H9 (cell line): ENCODE results near the gene F12. TPM values are rescaled to one million over a fixed set of nuclear protein-coding genes. Genes with fewer than 3 reads are reported as not detected.

Source experiments
- DNase-seq: peaks from one replicate; pipeline ENCODE4 v3.0.0-alpha.2; 2017
- H2AFZ ChIP-seq: one replicate; pipeline ENCODE4 v1.6.1; 2013; ENCODE audit warnings: mild to moderate bottlenecking, low read length, control low read depth, moderate library complexity
- H2AK5ac ChIP-seq: 2 replicates; pipeline ENCODE4 v1.6.1; 2013; ENCODE audit warnings: low read length, control low read depth, mixed read lengths; ENCODE audit not compliant: insufficient read length
- H2BK120ac ChIP-seq: one replicate; pipeline ENCODE4 v1.6.1; 2013; ENCODE audit warnings: low read depth, mild to moderate bottlenecking, low read length, control low read depth, inconsistent platforms; ENCODE audit not compliant: poor library complexity, severe bottlenecking
- H2BK12ac ChIP-seq: 2 replicates; pipeline ENCODE4 v1.6.1; 2013; ENCODE audit warnings: low read length, control low read depth, mixed read lengths, low read depth; ENCODE audit not compliant: insufficient read length
- H2BK15ac ChIP-seq: 2 replicates; pipeline ENCODE4 v1.6.1; 2013; ENCODE audit warnings: low read depth, low read length, control low read depth
- H2BK20ac ChIP-seq: one replicate; pipeline ENCODE4 v1.6.1; 2013; ENCODE audit warnings: low read depth, mild to moderate bottlenecking, low read length, control low read depth, inconsistent platforms; ENCODE audit not compliant: poor library complexity, severe bottlenecking
- H2BK5ac ChIP-seq: 2 replicates; pipeline ENCODE4 v1.6.1; 2013; ENCODE audit warnings: low read length, control low read depth, mixed read lengths; ENCODE audit not compliant: insufficient read length
- H3K14ac ChIP-seq: 2 replicates; pipeline ENCODE4 v1.6.1; 2013; ENCODE audit warnings: low read length, control low read depth; ENCODE audit not compliant: insufficient read depth
- H3K18ac ChIP-seq: 2 replicates; pipeline ENCODE4 v1.6.1; 2013; ENCODE audit warnings: low read depth, mild to moderate bottlenecking, mixed read lengths, low read length, control low read depth; ENCODE audit not compliant: insufficient read length
- H3K23ac ChIP-seq: 2 replicates; pipeline ENCODE4 v1.6.1; 2013; ENCODE audit warnings: low read length, control low read depth, mixed read lengths, low read depth; ENCODE audit not compliant: insufficient read length
- H3K23me2 ChIP-seq: 2 replicates; pipeline ENCODE4 v1.6.1; 2013; ENCODE audit warnings: low read depth, mild to moderate bottlenecking, mixed read lengths, low read length, control low read depth; ENCODE audit not compliant: insufficient read length, poor library complexity, severe bottlenecking
- H3K27ac ChIP-seq: 2 replicates; pipeline ENCODE4 v1.5.1; 2013; ENCODE audit warnings: low read length, control low read depth, mixed read lengths, low read depth; ENCODE audit not compliant: insufficient read length
- H3K27me3 ChIP-seq: 2 replicates; pipeline ENCODE4 v1.6.1; 2013; ENCODE audit warnings: low read length, control low read depth, inconsistent platforms; ENCODE audit not compliant: insufficient read depth
- H3K4ac ChIP-seq: 2 replicates; pipeline ENCODE4 v1.6.1; 2013; ENCODE audit warnings: low read depth, mild to moderate bottlenecking, control low read depth, inconsistent platforms, low read length, moderate library complexity
- H3K4me1 ChIP-seq: 2 replicates; pipeline ENCODE4 v1.6.1; 2013; ENCODE audit warnings: low read length, control low read depth, inconsistent platforms; ENCODE audit not compliant: insufficient read depth
- H3K4me2 ChIP-seq: 2 replicates; pipeline ENCODE4 v1.6.1; 2013; ENCODE audit warnings: low read length, control low read depth, mixed read lengths; ENCODE audit not compliant: insufficient read length, insufficient read depth
- H3K56ac ChIP-seq: 2 replicates; pipeline ENCODE4 v1.6.1; 2013; ENCODE audit warnings: low read depth, mild to moderate bottlenecking, mixed read lengths, low read length, control low read depth; ENCODE audit not compliant: insufficient read length
- H3K79me1 ChIP-seq: 2 replicates; pipeline ENCODE4 v1.6.1; 2013; ENCODE audit warnings: low read depth, mild to moderate bottlenecking, moderate library complexity, low read length, control low read depth, inconsistent platforms; ENCODE audit not compliant: insufficient read depth, poor library complexity, severe bottlenecking
- H3K79me2 ChIP-seq: 2 replicates; pipeline ENCODE4 v1.6.1; 2013; ENCODE audit warnings: low read length, control low read depth, inconsistent platforms; ENCODE audit not compliant: insufficient read depth
- H3K9ac ChIP-seq: 2 replicates; pipeline ENCODE4 v1.6.1; 2013; ENCODE audit warnings: low read length, control low read depth, mixed read lengths; ENCODE audit not compliant: insufficient read length; ENCODE audit errors: extremely low read depth
- H3K9me3 ChIP-seq: one replicate; pipeline ENCODE4 v1.6.1; 2013; ENCODE audit warnings: low read depth, low read length, inconsistent platforms; ENCODE audit not compliant: control insufficient read depth
- H3T11ph ChIP-seq: one replicate; pipeline ENCODE4 v1.6.1; 2013; ENCODE audit warnings: mild to moderate bottlenecking, low read length, control low read depth, inconsistent platforms
- H4K20me1 ChIP-seq: one replicate; pipeline ENCODE4 v1.6.1; 2013; ENCODE audit not compliant: control insufficient read depth, insufficient read length, insufficient read depth
- H4K5ac ChIP-seq: 2 replicates; pipeline ENCODE4 v1.6.1; 2013; ENCODE audit warnings: low read depth, mild to moderate bottlenecking, mixed read lengths, low read length, control low read depth; ENCODE audit not compliant: insufficient read length
- H4K8ac ChIP-seq: replicated peaks from 2 replicates; pipeline ENCODE4 v1.6.1; 2013; ENCODE audit warnings: low read length, control low read depth, mixed read lengths, low read depth; ENCODE audit not compliant: insufficient read length
- H4K91ac ChIP-seq: 2 replicates; pipeline ENCODE4 v1.6.1; 2013; ENCODE audit warnings: low read depth, mild to moderate bottlenecking, moderate library complexity, mixed read lengths, low read length, control low read depth; ENCODE audit not compliant: insufficient read length
- H3K27ac Mint-ChIP-seq, 3 experiments: 2 replicates in 2 of 3; 3 replicates in 1 of 3; pipeline ENCODE4 v1.8.0; 2020 to 2021; ENCODE audit warnings: mixed read lengths in 3 of 3, mild to moderate bottlenecking in 1 of 3, moderate library complexity in 1 of 3
- H3K27me3 Mint-ChIP-seq: 2 replicates; pipeline ENCODE4 v1.8.0; 2021; ENCODE audit warnings: low read depth, mild to moderate bottlenecking, moderate library complexity, mixed read lengths
- H3K36me3 Mint-ChIP-seq, 3 experiments: 2 replicates in 2 of 3; 3 replicates in 1 of 3; pipeline ENCODE4 v1.8.0; 2020 to 2021; ENCODE audit warnings: low read depth in 3 of 3, mixed read lengths in 3 of 3; ENCODE audit not compliant: insufficient read depth in 1 of 3
- H3K4me1 Mint-ChIP-seq, 2 experiments: 2 replicates each; pipeline ENCODE4 v1.8.0; 2020; ENCODE audit warnings: mixed read lengths in 2 of 2
- H3K4me3 Mint-ChIP-seq, 2 experiments: 2 replicates in 1 of 2; 3 replicates in 1 of 2; pipeline ENCODE4 v1.8.0; 2020 to 2021; ENCODE audit warnings: mild to moderate bottlenecking in 2 of 2, mixed read lengths in 2 of 2, moderate library complexity in 1 of 2
- H3K9me3 Mint-ChIP-seq, 2 experiments: 2 replicates in 1 of 2; 3 replicates in 1 of 2; pipeline ENCODE4 v1.8.0; 2020; ENCODE audit warnings: mild to moderate bottlenecking in 2 of 2, mixed read lengths in 2 of 2, moderate library complexity in 1 of 2
- CTCF ChIP-seq: fragments of 200-600 bp; sonication (generic); conservative IDR thresholded peaks from 3 replicates; pipeline ENCODE4 v1.8.0; 2021; ENCODE audit warnings: antibody characterized with exemption, mild to moderate bottlenecking
- WGBS: extraction: QIAGEN DNeasy Blood & Tissue Kit; methylation state at CpG from one replicate; pipeline ENCODE4 v1.1.7; 2013; ENCODE audit warnings: missing lambda C conversion rate, low lambda C conversion rate, mixed read lengths; ENCODE audit not compliant: insufficient read length; ENCODE audit errors: extremely low coverage; 5-methylcytosine and 5-hydroxymethylcytosine counted together
- total RNA-seq: library from RNA; stranded (reverse); gene quantifications from 2 replicates; pipeline ENCODE4 v1.2.1, GENCODE V29; 2021

Gene F12
- total RNA-seq, 1 experiment from 2014 or later = 3.5 TPM

GRCh38 chr5:177382423-177383029 is 26.8 kb downstream of the F12 start:
- H2BK120ac ChIP-seq = no peak overlapping the region
- no peak overlapping the region for H2AFZ ChIP-seq
- H3K4ac ChIP-seq = no peak overlapping the region
- no peak overlapping the region for H4K5ac ChIP-seq
- no peaks in the 10 kb centered on the region for H3K4me1 ChIP-seq
- Mint-ChIP-seq H3K36me3 (no peaks in the 10 kb centered on the region), H3K27me3 (peaks cover 56% of the 10 kb centered on the region), H3K9me3 (no peaks in the 10 kb centered on the region; a peak in 1 of 5 replicates), H3K27ac (peak overlapping the region in 1 of 3 experiments; percentile 51; a peak in 1 of 7 replicates), H3K4me1 (peaks cover 19 to 21% of the 10 kb centered on the region in 2 experiments), H3K4me3 (no peak overlapping the region)
- no peak overlapping the region for H3K23ac ChIP-seq
- no peak overlapping the region for H3K18ac ChIP-seq
- no peaks in the 10 kb centered on the region for H3K23me2 ChIP-seq
- no peak overlapping the region for H4K8ac ChIP-seq
- no peak overlapping the region for H3K27ac ChIP-seq
- no peaks in the 10 kb centered on the region for H3K79me2 ChIP-seq
- no peak overlapping the region for H2AK5ac ChIP-seq
- H2BK5ac ChIP-seq = no peak overlapping the region
- H3K79me1 ChIP-seq = no peaks in the 10 kb centered on the region
- H3K14ac ChIP-seq = no peak overlapping the region
- H3T11ph ChIP-seq = no peak overlapping the region
- no CpG with 5 or more reads among the region's 11 CpGs for WGBS
- no peak overlapping the region for H3K4me2 ChIP-seq
- no peak overlapping the region for H3K56ac ChIP-seq
- no peak overlapping the region for H2BK20ac ChIP-seq
- peak; percentile 72 for DNase-seq
- H4K91ac ChIP-seq = no peak overlapping the region
- no peaks in the 10 kb centered on the region for H3K27me3 ChIP-seq
- no peak overlapping the region for H2BK12ac ChIP-seq
- no peak overlapping the region for H2BK15ac ChIP-seq
- H3K9me3 ChIP-seq = no peaks in the 10 kb centered on the region
- no peak overlapping the region for H3K9ac ChIP-seq
- no peaks in the 10 kb centered on the region for H4K20me1 ChIP-seq
- peak; percentile 43; the same call in 2 of the 3 replicates for TF ChIP-seq CTCF
